HL-60 (cell line): ENCODE measurements around the gene ARHGAP25.

Source experiments
- GABPA ChIP-seq: IDR thresholded peaks from 2 replicates; pipeline ENCODE4 v1.6.1; 2012; ENCODE audit warnings: low read depth
- POLR2AphosphoS5 ChIP-seq: IDR thresholded peaks from 2 replicates; pipeline ENCODE4 v1.6.1; 2012; ENCODE audit warnings: low read depth
- SPI1 ChIP-seq: IDR thresholded peaks from 2 replicates; pipeline ENCODE4 v1.6.1; 2012; ENCODE audit warnings: low read depth, mild to moderate bottlenecking, borderline replicate concordance
- TF ChIP-seq, protein P1 (sequence below): IDR thresholded peaks from one replicate; pipeline ENCODE4 v1.5.1; 2011; ENCODE audit warnings: low read length, control low read depth, inconsistent platforms; ENCODE audit not compliant: insufficient read depth
- TF ChIP-seq, protein P2 (sequence below): IDR thresholded peaks from 2 replicates; pipeline ENCODE4 v1.6.1; 2012; ENCODE audit warnings: low read depth; ENCODE audit not compliant: insufficient replicate concordance

DNA sequence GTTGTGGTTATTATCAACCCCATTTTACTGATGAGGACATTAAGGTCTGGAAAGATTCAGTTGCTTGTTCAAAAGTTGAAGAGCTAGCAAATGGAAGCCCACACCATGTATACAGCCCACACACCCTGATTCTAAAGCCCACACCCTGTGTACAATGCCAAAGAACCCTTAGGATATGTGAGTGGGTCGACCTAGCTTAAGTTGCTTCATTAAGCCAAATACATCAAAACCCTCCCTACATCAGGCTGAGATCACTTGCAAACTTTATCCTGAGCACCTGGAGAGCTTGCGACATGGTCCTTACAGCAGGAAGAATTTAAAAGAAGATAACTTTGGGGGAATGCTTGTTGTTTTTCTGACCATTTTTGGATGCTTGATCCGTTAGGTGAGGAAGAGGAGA lies 435 bp upstream of the ARHGAP25 start:
- TF ChIP-seq, protein P1, sequence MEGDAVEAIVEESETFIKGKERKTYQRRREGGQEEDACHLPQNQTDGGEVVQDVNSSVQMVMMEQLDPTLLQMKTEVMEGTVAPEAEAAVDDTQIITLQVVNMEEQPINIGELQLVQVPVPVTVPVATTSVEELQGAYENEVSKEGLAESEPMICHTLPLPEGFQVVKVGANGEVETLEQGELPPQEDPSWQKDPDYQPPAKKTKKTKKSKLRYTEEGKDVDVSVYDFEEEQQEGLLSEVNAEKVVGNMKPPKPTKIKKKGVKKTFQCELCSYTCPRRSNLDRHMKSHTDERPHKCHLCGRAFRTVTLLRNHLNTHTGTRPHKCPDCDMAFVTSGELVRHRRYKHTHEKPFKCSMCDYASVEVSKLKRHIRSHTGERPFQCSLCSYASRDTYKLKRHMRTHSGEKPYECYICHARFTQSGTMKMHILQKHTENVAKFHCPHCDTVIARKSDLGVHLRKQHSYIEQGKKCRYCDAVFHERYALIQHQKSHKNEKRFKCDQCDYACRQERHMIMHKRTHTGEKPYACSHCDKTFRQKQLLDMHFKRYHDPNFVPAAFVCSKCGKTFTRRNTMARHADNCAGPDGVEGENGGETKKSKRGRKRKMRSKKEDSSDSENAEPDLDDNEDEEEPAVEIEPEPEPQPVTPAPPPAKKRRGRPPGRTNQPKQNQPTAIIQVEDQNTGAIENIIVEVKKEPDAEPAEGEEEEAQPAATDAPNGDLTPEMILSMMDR, result no peak
- TF ChIP-seq, protein P2, sequence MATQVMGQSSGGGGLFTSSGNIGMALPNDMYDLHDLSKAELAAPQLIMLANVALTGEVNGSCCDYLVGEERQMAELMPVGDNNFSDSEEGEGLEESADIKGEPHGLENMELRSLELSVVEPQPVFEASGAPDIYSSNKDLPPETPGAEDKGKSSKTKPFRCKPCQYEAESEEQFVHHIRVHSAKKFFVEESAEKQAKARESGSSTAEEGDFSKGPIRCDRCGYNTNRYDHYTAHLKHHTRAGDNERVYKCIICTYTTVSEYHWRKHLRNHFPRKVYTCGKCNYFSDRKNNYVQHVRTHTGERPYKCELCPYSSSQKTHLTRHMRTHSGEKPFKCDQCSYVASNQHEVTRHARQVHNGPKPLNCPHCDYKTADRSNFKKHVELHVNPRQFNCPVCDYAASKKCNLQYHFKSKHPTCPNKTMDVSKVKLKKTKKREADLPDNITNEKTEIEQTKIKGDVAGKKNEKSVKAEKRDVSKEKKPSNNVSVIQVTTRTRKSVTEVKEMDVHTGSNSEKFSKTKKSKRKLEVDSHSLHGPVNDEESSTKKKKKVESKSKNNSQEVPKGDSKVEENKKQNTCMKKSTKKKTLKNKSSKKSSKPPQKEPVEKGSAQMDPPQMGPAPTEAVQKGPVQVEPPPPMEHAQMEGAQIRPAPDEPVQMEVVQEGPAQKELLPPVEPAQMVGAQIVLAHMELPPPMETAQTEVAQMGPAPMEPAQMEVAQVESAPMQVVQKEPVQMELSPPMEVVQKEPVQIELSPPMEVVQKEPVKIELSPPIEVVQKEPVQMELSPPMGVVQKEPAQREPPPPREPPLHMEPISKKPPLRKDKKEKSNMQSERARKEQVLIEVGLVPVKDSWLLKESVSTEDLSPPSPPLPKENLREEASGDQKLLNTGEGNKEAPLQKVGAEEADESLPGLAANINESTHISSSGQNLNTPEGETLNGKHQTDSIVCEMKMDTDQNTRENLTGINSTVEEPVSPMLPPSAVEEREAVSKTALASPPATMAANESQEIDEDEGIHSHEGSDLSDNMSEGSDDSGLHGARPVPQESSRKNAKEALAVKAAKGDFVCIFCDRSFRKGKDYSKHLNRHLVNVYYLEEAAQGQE, result no peak
- TF ChIP-seq POLR2AphosphoS5, result no peak
- no peak for TF ChIP-seq SPI1
- TF ChIP-seq GABPA, result no peak
